Pancreas (tissue), 10 donors: ENCODE measurements around the gene CYSTM1. TPM values are rescaled to one million over a fixed set of nuclear protein-coding genes. Genes with fewer than 3 reads are reported as not detected.

Experiments used
- ATAC-seq, 4 donors: fragments of 200-7000 bp; cut with Tn5 transposase; one replicate each; pipeline versions ENCODE4 v1.8.0 to v1.9.1; 2020; ENCODE audit warnings: mild to moderate bottlenecking in 4 of 4, moderate library complexity in 4 of 4
- DNase-seq, 6 donors: peaks; one replicate each; pipeline ENCODE4 v3.0.0-alpha.2; 2020
- FAIRE-seq: peaks from 2 replicates; lab custom pipeline; 2012; peaks lifted over from hg19 to GRCh38; lab: Jason Lieb, UNC
- H3K27ac ChIP-seq, 4 donors: fragments of 200-600 bp; sonication (generic); 1 replicate in 3 of 4; 2 replicates in 1 of 4; pipeline versions ENCODE4 v1.5.0 to v1.8.0; 2020
- H3K27me3 ChIP-seq, 4 donors: fragments of 200-600 bp; one replicate each; pipeline ENCODE4 v1.8.0; 2021
- H3K36me3 ChIP-seq, 3 donors: fragments of 200-600 bp; sonication (generic) in 1 of 3; one replicate each; pipeline versions ENCODE4 v1.5.0 to v1.8.0; 2020 to 2021
- H3K4me1 ChIP-seq, 3 donors: fragments of 200-600 bp; one replicate each; pipeline ENCODE4 v1.8.0; 2021
- H3K4me3 ChIP-seq, 4 donors: fragments of 200-600 bp; sonication (generic) in 2 of 4; one replicate each; pipeline versions ENCODE4 v1.5.0 to v1.8.0; 2020 to 2021
- H3K9me3 ChIP-seq, 4 donors: fragments of 200-600 bp; one replicate each; pipeline ENCODE4 v1.8.0; 2021
- WGBS, 2 donors: extraction: QIAGEN DNeasy Blood & Tissue Kit; methylation state at CpG; one replicate each; pipeline ENCODE4 v1.1.7; 2013; 5-methylcytosine and 5-hydroxymethylcytosine counted together
- intact Hi-C, 3 donors: fragments of 100-400 bp; cut with DNase I; formaldehyde crosslinking; loops; one replicate each; pipeline versions ENCODE4 v1.11.1 to v1.14.2; 2022
- polyA plus RNA-seq, 2 donors: library from polyadenylated mRNA; stranded (reverse); fragments of 200-250 nt; gene quantifications; one replicate each; pipeline ENCODE4 v1.2.3, GENCODE V29; 2013
- total RNA-seq, 6 donors: library from RNA; stranded (reverse); fragmentation: NEBNext Ultra II Directional in 4 of 6; extraction: Animal tissue kit (Norgen Biotek cat#: 25700) in 4 of 6; gene quantifications; one replicate each; pipeline versions ENCODE4 v1.2.1 to v1.2.4, GENCODE V29; 2021 to 2023
- TF ChIP-seq, protein P1 (sequence below), 4 donors: fragments of 200-600 bp; sonication (generic) in 3 of 4; IDR thresholded peaks; one replicate each; pipeline versions ENCODE4 v1.5.0 to v1.8.0; 2021; ENCODE audit warnings: antibody characterized with exemption in 4 of 4
- donor health status: healthy with polysubstance abuse.
- donor health status: DM: no; HTN: no; CAD: no; lungs with moderate emphysema.
- donor health status: DM: no; HTN: no; CAD: no.
- donor health status: control.
- donor health status: control.
- donor health status: Bipolar disorder and iron deficiency.
- donor health status: DM: yes; HTN: yes; CAD: no.
- donor health status: DM: no; HTN: no; CAD: no.
- donor health status: DM: no; HTN: no; CAD: no.
- donor health status: DM: yes; HTN: yes; CAD: no.

Gene CYSTM1
- total and polyA plus RNA-seq, 8 donors: 30.2 to 185 (median 52.8) TPM

DNA sequence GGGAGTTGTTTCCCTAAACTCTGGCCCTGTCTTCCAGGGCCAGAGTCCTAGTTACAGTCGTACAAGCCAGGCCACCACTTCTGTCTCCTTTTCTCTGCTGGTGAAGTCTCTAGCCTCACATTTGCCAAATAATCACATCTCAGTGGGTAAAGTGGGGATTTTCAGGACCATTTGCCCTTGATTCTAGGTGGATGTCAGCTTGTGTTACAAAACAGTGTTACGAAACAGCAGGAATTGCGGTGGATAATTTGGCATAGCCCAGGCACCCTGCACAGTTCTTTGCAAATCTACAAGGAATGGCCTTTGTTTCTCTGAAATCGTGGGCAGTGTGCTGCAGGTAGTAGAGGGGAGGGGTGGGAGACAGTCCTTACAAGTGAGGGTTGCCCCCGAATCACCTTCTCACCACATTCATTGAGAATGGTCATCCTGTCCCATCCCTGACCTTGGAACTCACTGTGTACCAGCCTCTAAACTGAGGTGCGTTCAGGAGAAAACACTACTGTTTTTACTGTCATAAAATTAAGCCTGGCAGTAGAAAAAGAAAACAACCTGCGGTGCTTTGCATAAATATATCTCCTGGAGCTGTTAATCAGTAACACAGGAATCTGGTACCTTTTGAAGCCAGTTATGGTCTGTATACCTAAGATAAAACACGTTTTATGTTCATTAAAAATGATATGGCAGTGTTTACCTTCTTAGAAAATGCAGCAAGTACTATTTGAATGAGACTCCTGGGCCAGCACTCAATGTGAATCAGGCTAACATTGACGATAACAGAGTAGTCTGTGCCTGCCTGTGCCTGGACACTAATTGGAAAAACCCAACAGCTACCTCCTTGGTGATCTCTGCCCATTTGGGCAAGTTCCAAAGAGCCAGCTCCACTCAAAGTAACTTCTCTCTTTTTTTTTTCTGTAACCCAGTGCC is 44.3 kb downstream of the CYSTM1 start:
- Histone ChIP-seq H3K27me3 (no peaks in the 10 kb centered on the region), H3K27ac (peak overlapping the region; percentile 25 to 89 (median 76)), H3K4me1 (peaks cover 72 to 87% (median 82%) of the 10 kb centered on the region in 3 donors), H3K9me3 (no peaks in the 10 kb centered on the region), H3K4me3 (no peak overlapping the region), H3K36me3 (no peaks in the 10 kb centered on the region)
- intact Hi-C loops: no loop called here
- ATAC-seq: peak; percentile 68 to 82 (median 80)
- TF ChIP-seq, protein P1, sequence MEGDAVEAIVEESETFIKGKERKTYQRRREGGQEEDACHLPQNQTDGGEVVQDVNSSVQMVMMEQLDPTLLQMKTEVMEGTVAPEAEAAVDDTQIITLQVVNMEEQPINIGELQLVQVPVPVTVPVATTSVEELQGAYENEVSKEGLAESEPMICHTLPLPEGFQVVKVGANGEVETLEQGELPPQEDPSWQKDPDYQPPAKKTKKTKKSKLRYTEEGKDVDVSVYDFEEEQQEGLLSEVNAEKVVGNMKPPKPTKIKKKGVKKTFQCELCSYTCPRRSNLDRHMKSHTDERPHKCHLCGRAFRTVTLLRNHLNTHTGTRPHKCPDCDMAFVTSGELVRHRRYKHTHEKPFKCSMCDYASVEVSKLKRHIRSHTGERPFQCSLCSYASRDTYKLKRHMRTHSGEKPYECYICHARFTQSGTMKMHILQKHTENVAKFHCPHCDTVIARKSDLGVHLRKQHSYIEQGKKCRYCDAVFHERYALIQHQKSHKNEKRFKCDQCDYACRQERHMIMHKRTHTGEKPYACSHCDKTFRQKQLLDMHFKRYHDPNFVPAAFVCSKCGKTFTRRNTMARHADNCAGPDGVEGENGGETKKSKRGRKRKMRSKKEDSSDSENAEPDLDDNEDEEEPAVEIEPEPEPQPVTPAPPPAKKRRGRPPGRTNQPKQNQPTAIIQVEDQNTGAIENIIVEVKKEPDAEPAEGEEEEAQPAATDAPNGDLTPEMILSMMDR (IDR thresholded peaks at IDR 0.05): no peak
- DNase-seq: peak in 4 of 6 donors; percentile 60 to 88 (median 76)
- no peak for FAIRE-seq
- WGBS, 2 donors: 12 to 13% methylated on average over 9 of the region's 9 CpGs

- ATAC-seq (no peak), DNase-seq (no peak), FAIRE-seq (no peak)
- intact Hi-C loops: no loop called here
- H3K36me3 ChIP-seq: no peaks in the 10 kb centered on the region
- H3K27me3 ChIP-seq: no peaks in the 10 kb centered on the region
- peak overlapping the region; percentile 25 to 89 (median 76) for H3K27ac ChIP-seq
- TF ChIP-seq, protein P1 (IDR thresholded peaks at IDR 0.05): no peak
- H3K4me1 ChIP-seq: peaks cover 67 to 79% (median 74%) of the 10 kb centered on the region in 3 donors
- WGBS, 2 donors: 38 to 49% methylated on average over 3 of the region's 3 CpGs
- no peaks in the 10 kb centered on the region for H3K9me3 ChIP-seq
- no peak overlapping the region for H3K4me3 ChIP-seq
Measured at GRCh38 chr5:140220032-140220697, 45.2 kb downstream of the CYSTM1 start.

- Histone ChIP-seq H3K36me3 (no peaks in the 10 kb centered on the region), H3K27ac (peak overlapping the region in 3 of 4 donors; percentile 69 to 89 (median 82)), H3K4me1 (peaks cover 62 to 74% (median 69%) of the 10 kb centered on the region in 3 donors), H3K4me3 (no peak overlapping the region), H3K27me3 (no peaks in the 10 kb centered on the region), H3K9me3 (no peaks in the 10 kb centered on the region)
- no peak for FAIRE-seq
- WGBS, 2 donors: 46 to 63% methylated on average over 1 of the region's 1 CpG
- TF ChIP-seq, protein P1 (IDR thresholded peaks at IDR 0.05): no peak
- no peak for ATAC-seq
- intact Hi-C loops: no loop called here
- DNase-seq: no peak
Measured at GRCh38 chr5:140220698-140221064, 45.7 kb downstream of the CYSTM1 start.

DNA sequence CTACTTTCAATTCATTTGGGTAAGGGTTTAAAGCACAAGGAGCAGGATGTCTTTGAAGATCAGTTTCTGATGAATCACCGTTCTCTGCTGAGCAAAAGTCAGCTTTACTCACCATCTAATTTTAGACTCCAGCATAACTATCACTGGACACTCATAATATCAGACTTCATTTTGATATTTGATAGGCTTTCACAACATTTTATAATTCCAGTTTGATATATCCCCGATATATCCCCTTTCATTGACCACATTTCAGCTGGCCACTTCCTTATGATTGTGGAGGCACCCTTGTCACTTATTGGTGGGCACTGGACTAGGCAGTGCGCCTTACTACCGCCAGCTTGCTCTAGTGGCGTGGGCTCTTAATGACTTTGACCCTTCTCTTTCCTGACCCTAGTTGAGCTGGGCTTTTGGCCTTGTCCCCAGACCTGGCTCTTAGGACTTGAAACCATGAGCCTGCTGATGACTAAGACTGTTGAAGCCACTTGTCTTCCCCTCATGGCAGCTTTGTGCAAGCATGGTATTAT is 46.8 kb downstream of the CYSTM1 start:
- TF ChIP-seq, protein P1 (IDR thresholded peaks at IDR 0.05): no peak
- Histone ChIP-seq H3K4me1 (peaks cover 52 to 63% (median 58%) of the 10 kb centered on the region in 3 donors), H3K4me3 (no peak overlapping the region), H3K27ac (peak overlapping the region in 3 of 4 donors; percentile 17 to 89 (median 82)), H3K36me3 (no peaks in the 10 kb centered on the region), H3K27me3 (no peaks in the 10 kb centered on the region), H3K9me3 (no peaks in the 10 kb centered on the region)
- intact Hi-C loops: no loop called here
- no peak for DNase-seq
- ATAC-seq: no peak
- WGBS, 2 donors: 91 to 92% methylated on average over 5 of the region's 5 CpGs
- FAIRE-seq: no peak
